DOHH2 (cell line): ENCODE data around the gene MOXD1.

Source experiments
- H3F3A ChIP-seq: fragments of 200-600 bp; sonication (generic), shearing (Covaris generic); 2 replicates; pipeline ENCODE4 v1.6.0; 2016; ENCODE audit warnings: antibody characterized with exemption, mild to moderate bottlenecking; ENCODE audit not compliant: control insufficient read depth, insufficient read depth
- H3K27ac ChIP-seq: fragments of 200-600 bp; sonication (generic); 2 replicates; pipeline ENCODE4 v1.5.1; 2014; ENCODE audit warnings: low read depth, mild to moderate bottlenecking, low read length, moderate library complexity
- H3K27me3 ChIP-seq: fragments of 200-600 bp; sonication (generic); 2 replicates; pipeline ENCODE4 v1.6.1; 2014; ENCODE audit warnings: mild to moderate bottlenecking, low read length, mixed read lengths; ENCODE audit not compliant: control insufficient read depth
- H3K36me3 ChIP-seq: fragments of 200-600 bp; sonication (generic); 2 replicates; pipeline ENCODE4 v1.6.1; 2014; ENCODE audit warnings: mild to moderate bottlenecking, low read length, moderate library complexity, mixed read lengths; ENCODE audit not compliant: control insufficient read depth
- H3K4me1 ChIP-seq: fragments of 200-600 bp; sonication (generic); 2 replicates; pipeline ENCODE4 v1.6.1; 2014; ENCODE audit warnings: mild to moderate bottlenecking, low read length, mixed read lengths; ENCODE audit not compliant: control insufficient read depth
- H3K4me2 ChIP-seq: fragments of 200-600 bp; sonication (generic); 2 replicates; pipeline ENCODE4 v1.6.0; 2014; ENCODE audit warnings: mild to moderate bottlenecking, low read length, moderate library complexity
- H3K4me3 ChIP-seq: fragments of 200-600 bp; sonication (generic); 2 replicates; pipeline ENCODE4 v1.5.1; 2014; ENCODE audit warnings: mild to moderate bottlenecking, low read length, mixed read lengths
- H3K79me2 ChIP-seq: fragments of 200-600 bp; sonication (generic); 2 replicates; pipeline ENCODE4 v1.6.1; 2014; ENCODE audit warnings: mild to moderate bottlenecking, low read length, mixed read lengths; ENCODE audit not compliant: control insufficient read depth
- H3K9me2 ChIP-seq: fragments of 200-600 bp; sonication (generic); replicated peaks from 2 replicates; pipeline ENCODE4 v1.6.1; 2014; ENCODE audit warnings: mild to moderate bottlenecking, low read length, mixed read lengths; ENCODE audit not compliant: control insufficient read depth
- H3K9me3 ChIP-seq: fragments of 200-600 bp; sonication (generic); 2 replicates; pipeline ENCODE4 v1.6.1; 2014; ENCODE audit warnings: antibody characterized with exemption, low read length, mixed read lengths; ENCODE audit not compliant: control insufficient read depth, insufficient read depth
- H4K20me1 ChIP-seq: fragments of 200-600 bp; sonication (generic); 2 replicates; pipeline ENCODE4 v1.6.0; 2014; ENCODE audit warnings: low read depth, mild to moderate bottlenecking, antibody characterized with exemption, low read length, moderate library complexity; ENCODE audit not compliant: control insufficient read depth, insufficient read depth
- CTCF ChIP-seq: fragments of 200-600 bp; sonication (generic); IDR thresholded peaks from one replicate; pipeline ENCODE4 v1.5.1; 2014; ENCODE audit warnings: antibody characterized with exemption, mild to moderate bottlenecking, low read depth, low read length; ENCODE audit not compliant: poor library complexity, severe bottlenecking
- EZH2phosphoT487 ChIP-seq: fragments of 200-600 bp; sonication (generic); IDR thresholded peaks from 2 replicates; pipeline ENCODE4 v1.6.1; 2017; ENCODE audit warnings: borderline replicate concordance, mild to moderate bottlenecking, antibody characterized with exemption, low read length, moderate library complexity, mixed read lengths

MOXD1 gene

GRCh38 chr6:132282696-132283095 lies 118.6 kb downstream of the MOXD1 start:
- H3F3A ChIP-seq = no peaks in the 10 kb centered on the region
- no peaks in the 10 kb centered on the region for H3K4me1 ChIP-seq

GRCh38 chr6:132280436-132280835 lies 120.8 kb downstream of the MOXD1 start:
- no peak for TF ChIP-seq EZH2phosphoT487
- no peaks in the 10 kb centered on the region for H4K20me1 ChIP-seq

More at GRCh38 chr6:132282696-132283095, 118.6 kb downstream of the MOXD1 start:
- Histone ChIP-seq H3K27me3 (no peaks in the 10 kb centered on the region), H3K9me2 (no peaks in the 10 kb centered on the region), H4K20me1 (no peaks in the 10 kb centered on the region), H3K4me2 (no peak overlapping the region), H3K79me2 (no peaks in the 10 kb centered on the region), H3K36me3 (no peaks in the 10 kb centered on the region), H3K4me3 (no peak overlapping the region), H3K27ac (no peak overlapping the region), H3K9me3 (peaks cover 5% of the 10 kb centered on the region; the same call in 1 of the 2 replicates)
- TF ChIP-seq CTCF = no peak
- no peak for TF ChIP-seq EZH2phosphoT487

GRCh38 chr6:132279592-132280139 lies 121.6 kb downstream of the MOXD1 start:
- TF ChIP-seq CTCF (peak; percentile 100), EZH2phosphoT487 (no peak)
- no peaks in the 10 kb centered on the region for H3K4me1 ChIP-seq
- no peaks in the 10 kb centered on the region for H3K27me3 ChIP-seq
- no peaks in the 10 kb centered on the region for H4K20me1 ChIP-seq
- H3K9me3 ChIP-seq = peaks cover 5% of the 10 kb centered on the region; the same call in 1 of the 2 replicates
- H3K4me3 ChIP-seq = peak overlapping the region; percentile 90
- no peaks in the 10 kb centered on the region for H3K36me3 ChIP-seq
- no peak overlapping the region for H3K27ac ChIP-seq
- no peaks in the 10 kb centered on the region for H3K79me2 ChIP-seq
- H3K9me2 ChIP-seq = no peaks in the 10 kb centered on the region
- H3K4me2 ChIP-seq = peak overlapping the region; percentile 96
- no peaks in the 10 kb centered on the region for H3F3A ChIP-seq

More at GRCh38 chr6:132280436-132280835, 120.8 kb downstream of the MOXD1 start:
- Histone ChIP-seq H3K9me3 (peaks cover 5% of the 10 kb centered on the region; the same call in 1 of the 2 replicates), H3K27me3 (no peaks in the 10 kb centered on the region), H3K4me2 (no peak overlapping the region), H3K79me2 (no peaks in the 10 kb centered on the region), H3K27ac (no peak overlapping the region), H3F3A (no peaks in the 10 kb centered on the region), H3K4me1 (no peaks in the 10 kb centered on the region), H3K36me3 (no peaks in the 10 kb centered on the region), H3K9me2 (no peaks in the 10 kb centered on the region), H3K4me3 (no peak overlapping the region)

GRCh38 chr6:132275066-132275970 lies 126.0 kb downstream of the MOXD1 start:
- H3K4me1 ChIP-seq = peaks cover 18% of the 10 kb centered on the region
- TF ChIP-seq EZH2phosphoT487 (no peak), CTCF (no peak)
- H3K27ac ChIP-seq = no peak overlapping the region

More at GRCh38 chr6:132275066-132275970, 126.0 kb downstream of the MOXD1 start:
- H3K27me3 ChIP-seq = no peaks in the 10 kb centered on the region
- no peak overlapping the region for H3K4me2 ChIP-seq
- H3K36me3 ChIP-seq = no peaks in the 10 kb centered on the region
- H4K20me1 ChIP-seq = no peaks in the 10 kb centered on the region
- H3F3A ChIP-seq = no peaks in the 10 kb centered on the region
- no peak overlapping the region for H3K4me3 ChIP-seq
- no peaks in the 10 kb centered on the region for H3K79me2 ChIP-seq
- H3K9me3 ChIP-seq = no peaks in the 10 kb centered on the region
- no peaks in the 10 kb centered on the region for H3K9me2 ChIP-seq
